Measurements from ENCODE around the gene LRP1B. TPM values are rescaled to one million over a fixed set of nuclear protein-coding genes. Genes with fewer than 3 reads are reported as not detected.

The LRP1B gene
- total RNA-seq, 1 donor from 2014 or later, result 8.8 TPM

- intact Hi-C loops (cut with DNase I), result no loop called here
- H3K4me1 ChIP-seq, result no peaks in the 10 kb centered on the region
- no peaks in the 10 kb centered on the region for H3K9me3 ChIP-seq
- H3K4me3 ChIP-seq, result no peak overlapping the region
- H3K27ac ChIP-seq, result no peak overlapping the region
- H3K36me3 ChIP-seq, result no peaks in the 10 kb centered on the region
- TF ChIP-seq POLR2A (IDR thresholded peaks at IDR 0.05), result no peak
- TF ChIP-seq CTCF (IDR thresholded peaks at IDR 0.05), result no peak
- TF ChIP-seq POLR2AphosphoS5 (IDR thresholded peaks at IDR 0.05; ENCODE audit: insufficient read depth in 1 of 2, low read depth in 1 of 2), result no peak
- no peak for DNase-seq (ENCODE audit: extremely low spot score in 2 of 2)
- no peaks in the 10 kb centered on the region for H3K27me3 ChIP-seq
These were observed 1882.2 kb downstream of the LRP1B start for GRCh38 chr2:140248623-140249022.

- no peak overlapping the region for H3K27ac ChIP-seq
- DNase-seq (ENCODE audit: extremely low spot score in 2 of 2), result no peak
- TF ChIP-seq POLR2AphosphoS5 (IDR thresholded peaks at IDR 0.05; ENCODE audit: insufficient read depth in 1 of 2, low read depth in 1 of 2) (no peak), POLR2A (IDR thresholded peaks at IDR 0.05) (no peak), CTCF (IDR thresholded peaks at IDR 0.05) (no peak)
- no peak overlapping the region for H3K4me3 ChIP-seq
- H3K27me3 ChIP-seq, result no peaks in the 10 kb centered on the region
- intact Hi-C loops (cut with DNase I), result no loop called here
- H3K4me1 ChIP-seq, result no peaks in the 10 kb centered on the region
- no peaks in the 10 kb centered on the region for H3K36me3 ChIP-seq
- H3K9me3 ChIP-seq, result no peaks in the 10 kb centered on the region
These were observed 1883.2 kb downstream of the LRP1B start for GRCh38 chr2:140247451-140248195.

- H3K4me1 ChIP-seq, result no peaks in the 10 kb centered on the region
- intact Hi-C loops (cut with DNase I), result no loop called here
- H3K27me3 ChIP-seq, result no peaks in the 10 kb centered on the region
- no peak overlapping the region for H3K4me3 ChIP-seq
- H3K9me3 ChIP-seq, result no peaks in the 10 kb centered on the region
- H3K27ac ChIP-seq, result no peak overlapping the region
- no peak for TF ChIP-seq POLR2AphosphoS5 (IDR thresholded peaks at IDR 0.05; ENCODE audit: insufficient read depth in 1 of 2, low read depth in 1 of 2)
- no peak for TF ChIP-seq POLR2A (IDR thresholded peaks at IDR 0.05)
- no peak for TF ChIP-seq CTCF (IDR thresholded peaks at IDR 0.05)
- H3K36me3 ChIP-seq, result no peaks in the 10 kb centered on the region
- no peak for DNase-seq (ENCODE audit: extremely low spot score in 2 of 2)
These were observed 1883.9 kb downstream of the LRP1B start for GRCh38 chr2:140246957-140247356.

GRCh38 chr2:140246058-140246457, 1884.8 kb downstream of the LRP1B start:
- H3K27me3 ChIP-seq, result no peaks in the 10 kb centered on the region
- H3K4me3 ChIP-seq, result no peak overlapping the region
- no peaks in the 10 kb centered on the region for H3K9me3 ChIP-seq
- no peak overlapping the region for H3K27ac ChIP-seq
- H3K4me1 ChIP-seq, result no peaks in the 10 kb centered on the region
- DNase-seq (ENCODE audit: extremely low spot score in 2 of 2), result no peak
- H3K36me3 ChIP-seq, result no peaks in the 10 kb centered on the region
- intact Hi-C loops (cut with DNase I), result no loop called here
- TF ChIP-seq POLR2A (IDR thresholded peaks at IDR 0.05) (no peak), CTCF (IDR thresholded peaks at IDR 0.05) (no peak), POLR2AphosphoS5 (IDR thresholded peaks at IDR 0.05; ENCODE audit: insufficient read depth in 1 of 2, low read depth in 1 of 2) (no peak)

GRCh38 chr2:140242889-140243288, 1887.9 kb downstream of the LRP1B start:
- Histone ChIP-seq H3K4me1 (no peaks in the 10 kb centered on the region), H3K27me3 (no peaks in the 10 kb centered on the region), H3K36me3 (no peaks in the 10 kb centered on the region), H3K27ac (no peak overlapping the region), H3K9me3 (no peaks in the 10 kb centered on the region), H3K4me3 (no peak overlapping the region)
- intact Hi-C loops (cut with DNase I), result no loop called here
- no peak for DNase-seq (ENCODE audit: extremely low spot score in 2 of 2)
- TF ChIP-seq POLR2AphosphoS5 (IDR thresholded peaks at IDR 0.05; ENCODE audit: insufficient read depth in 1 of 2, low read depth in 1 of 2) (no peak), POLR2A (IDR thresholded peaks at IDR 0.05) (no peak)

All from vagina (tissue), 2 donors.